CD14-positive monocyte (primary cell): ENCODE data around the gene CCP110. TPM values are rescaled to one million over a fixed set of nuclear protein-coding genes. Genes with fewer than 3 reads are reported as not detected.
A peak's percentile ranks its signal among the peaks of the same experiment; 100 is the strongest.

ENCODE experiments used
- DNase-seq, 3 donors: peaks; one replicate each; pipeline ENCODE4 v3.0.0-alpha.2; 2011 to 2022
- H2AFZ ChIP-seq: 2 replicates; pipeline ENCODE4 v1.6.0; 2012; ENCODE audit warnings: mild to moderate bottlenecking, low read depth, low read length, inconsistent platforms; ENCODE audit not compliant: insufficient read depth, poor library complexity, severe bottlenecking
- H3K27ac ChIP-seq, 2 donors: 1 replicate in 1 of 2; 2 replicates in 1 of 2; pipeline ENCODE4 v1.5.1; 2012 to 2013; ENCODE audit warnings: low read length in 2 of 2, control low read depth in 1 of 2, inconsistent platforms in 1 of 2, low read depth in 1 of 2, mild to moderate bottlenecking in 1 of 2
- H3K27me3 ChIP-seq, 2 donors: one replicate each; pipeline versions ENCODE4 v1.6.0 to v1.6.1; 2011 to 2013; ENCODE audit warnings: low read length in 2 of 2; ENCODE audit not compliant: control insufficient read depth in 2 of 2, insufficient read depth in 2 of 2
- H3K36me3 ChIP-seq, 2 donors: replicated peaks in 1 of 2; 1 replicate in 1 of 2; 2 replicates in 1 of 2; pipeline versions ENCODE4 v1.5.1 to v1.6.1; 2012 to 2013; ENCODE audit warnings: low read length in 2 of 2, control low read depth in 1 of 2, inconsistent platforms in 1 of 2, mild to moderate bottlenecking in 1 of 2; ENCODE audit not compliant: insufficient read depth in 2 of 2, control insufficient read depth in 1 of 2
- H3K4me1 ChIP-seq, 2 donors: 1 replicate in 1 of 2; 2 replicates in 1 of 2; pipeline versions ENCODE4 v1.5.1 to v1.6.1; 2012 to 2013; ENCODE audit warnings: low read length in 2 of 2, control low read depth in 1 of 2, inconsistent platforms in 1 of 2, mild to moderate bottlenecking in 1 of 2, moderate library complexity in 1 of 2; ENCODE audit not compliant: insufficient read depth in 2 of 2, control insufficient read depth in 1 of 2
- H3K4me2 ChIP-seq: replicated peaks from 2 replicates; pipeline ENCODE3; 2012; ENCODE audit warnings: low read length, moderate library complexity, mild to moderate bottlenecking; ENCODE audit not compliant: poor library complexity, severe bottlenecking; ENCODE audit errors: extremely low read depth
- H3K4me3 ChIP-seq, 3 experiments: fragments of 200-600 bp in 1 of 3; sonication (generic) in 1 of 3; replicated peaks in 1 of 3; 1 replicate in 2 of 3; 2 replicates in 1 of 3; pipeline ENCODE4 v1.5.1; 2011 to 2013; ENCODE audit warnings: low read length in 3 of 3, mild to moderate bottlenecking in 3 of 3, control low read depth in 2 of 3, low read depth in 2 of 3, inconsistent platforms in 1 of 3, moderate library complexity in 1 of 3
- H3K79me2 ChIP-seq: 2 replicates; pipeline ENCODE4 v1.6.0; 2012; ENCODE audit warnings: mild to moderate bottlenecking, control low read depth, inconsistent platforms, low read length, moderate library complexity; ENCODE audit not compliant: insufficient read depth
- H3K9ac ChIP-seq: 2 replicates; pipeline ENCODE4 v1.6.0; 2017; ENCODE audit warnings: low read length, mild to moderate bottlenecking; ENCODE audit not compliant: insufficient read depth, poor library complexity, severe bottlenecking
- H3K9me3 ChIP-seq, 2 donors: replicated peaks in 1 of 2; 1 replicate in 1 of 2; 2 replicates in 1 of 2; pipeline versions ENCODE4 v1.5.1 to v1.6.1; 2012 to 2013; ENCODE audit warnings: low read length in 2 of 2, control low read depth in 1 of 2; ENCODE audit not compliant: control insufficient read depth in 1 of 2, insufficient read depth in 1 of 2
- H4K20me1 ChIP-seq: 2 replicates; pipeline ENCODE4 v1.6.0; 2012; ENCODE audit warnings: mild to moderate bottlenecking, low read length, control low read depth, moderate library complexity; ENCODE audit not compliant: insufficient read depth
- H3K27ac Mint-ChIP-seq, 7 donors: one replicate each; pipeline ENCODE4 v1.8.0; 2020; ENCODE audit warnings: mild to moderate bottlenecking in 7 of 7, mixed read lengths in 7 of 7, moderate library complexity in 6 of 7, inconsistent platforms in 2 of 7
- H3K27me3 Mint-ChIP-seq, 3 donors: one replicate each; pipeline ENCODE4 v1.8.0; 2021 to 2022; ENCODE audit warnings: low read depth in 3 of 3, mild to moderate bottlenecking in 3 of 3, mixed read lengths in 3 of 3, moderate library complexity in 3 of 3, inconsistent platforms in 1 of 3
- H3K36me3 Mint-ChIP-seq, 2 donors: one replicate each; pipeline ENCODE4 v1.8.0; 2020; ENCODE audit warnings: mixed read lengths in 2 of 2, inconsistent platforms in 1 of 2, mild to moderate bottlenecking in 1 of 2
- H3K4me1 Mint-ChIP-seq: one replicate; pipeline ENCODE4 v1.8.0; 2020; ENCODE audit warnings: mild to moderate bottlenecking, mixed read lengths
- H3K4me3 Mint-ChIP-seq, 2 donors: one replicate each; pipeline ENCODE4 v1.8.0; 2020; ENCODE audit warnings: mild to moderate bottlenecking in 2 of 2, mixed read lengths in 2 of 2, moderate library complexity in 1 of 2
- H3K9me3 Mint-ChIP-seq, 7 donors: one replicate each; pipeline ENCODE4 v1.8.0; 2020 to 2022; ENCODE audit warnings: mixed read lengths in 7 of 7, mild to moderate bottlenecking in 6 of 7, moderate library complexity in 6 of 7, inconsistent platforms in 2 of 7
- WGBS: methylation state at CpG from one replicate; pipeline ENCODE4 v1.1.5; 2013; ENCODE audit warnings: missing lambda C conversion rate; ENCODE audit not compliant: insufficient coverage; 5-methylcytosine and 5-hydroxymethylcytosine counted together
- intact Hi-C, 2 donors: fragments of 100-400 bp; cut with micrococcal nuclease; formaldehyde crosslinking; loops; one replicate each; pipeline versions ENCODE4 v1.15.0 to v1.15.1; 2023
- polyA plus RNA-seq, 3 donors: library from polyadenylated mRNA; depleted of rRNA in 1 of 3; unstranded in 2 of 3; stranded (reverse) in 1 of 3; fragments of 300-500 nt in 2 of 3; fragments of >200 nt in 1 of 3; fragmentation: Illumina TruSeq in 2 of 3; gene quantifications; 1 replicate in 2 of 3; 2 replicates in 1 of 3; pipeline ENCODE4 v1.2.3, GENCODE V29; 2012 to 2021
- TF ChIP-seq, protein P1 (sequence below): fragments of 200-600 bp; IDR thresholded peaks from one replicate; pipeline ENCODE4 v1.8.0; 2022; ENCODE audit warnings: antibody characterized with exemption, mild to moderate bottlenecking

The CCP110 gene
- polyA plus RNA-seq, 3 donors, result 3.5 to 6.2 (median 6.1) TPM

DNA sequence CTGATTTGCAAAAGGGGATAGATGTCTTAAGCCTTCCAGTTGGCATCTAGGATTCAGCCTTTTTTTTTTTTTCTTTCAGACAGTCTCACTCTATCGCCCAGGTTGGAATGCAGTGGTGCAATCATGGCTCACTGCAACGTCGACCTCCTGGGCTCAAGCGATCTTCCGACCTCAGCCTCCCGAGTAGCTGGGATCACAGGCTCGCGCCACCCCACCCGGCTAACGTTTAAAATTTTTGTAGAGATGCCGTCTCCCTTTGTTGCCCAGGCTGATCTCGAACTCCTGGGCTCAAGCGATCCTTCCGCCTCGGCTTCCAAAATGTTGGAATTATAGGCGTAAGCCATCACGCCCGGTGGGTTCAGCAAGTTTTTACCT, 571 bp upstream of the CCP110 start:
- Histone ChIP-seq H3K9ac (no peak overlapping the region), H3K9me3 (no peaks in the 10 kb centered on the region), H2AFZ (no peak overlapping the region), H3K4me1 (peaks cover 34 to 63% of the 10 kb centered on the region in 2 donors), H3K27ac (no peak overlapping the region), H3K4me3 (no peak overlapping the region), H3K79me2 (peaks cover 80% of the 10 kb centered on the region), H3K4me2 (no peak overlapping the region), H4K20me1 (peaks cover 8% of the 10 kb centered on the region), H3K36me3 (peaks cover 6 to 7% of the 10 kb centered on the region in 2 donors), H3K27me3 (no peaks in the 10 kb centered on the region)
- TF ChIP-seq, protein P1, sequence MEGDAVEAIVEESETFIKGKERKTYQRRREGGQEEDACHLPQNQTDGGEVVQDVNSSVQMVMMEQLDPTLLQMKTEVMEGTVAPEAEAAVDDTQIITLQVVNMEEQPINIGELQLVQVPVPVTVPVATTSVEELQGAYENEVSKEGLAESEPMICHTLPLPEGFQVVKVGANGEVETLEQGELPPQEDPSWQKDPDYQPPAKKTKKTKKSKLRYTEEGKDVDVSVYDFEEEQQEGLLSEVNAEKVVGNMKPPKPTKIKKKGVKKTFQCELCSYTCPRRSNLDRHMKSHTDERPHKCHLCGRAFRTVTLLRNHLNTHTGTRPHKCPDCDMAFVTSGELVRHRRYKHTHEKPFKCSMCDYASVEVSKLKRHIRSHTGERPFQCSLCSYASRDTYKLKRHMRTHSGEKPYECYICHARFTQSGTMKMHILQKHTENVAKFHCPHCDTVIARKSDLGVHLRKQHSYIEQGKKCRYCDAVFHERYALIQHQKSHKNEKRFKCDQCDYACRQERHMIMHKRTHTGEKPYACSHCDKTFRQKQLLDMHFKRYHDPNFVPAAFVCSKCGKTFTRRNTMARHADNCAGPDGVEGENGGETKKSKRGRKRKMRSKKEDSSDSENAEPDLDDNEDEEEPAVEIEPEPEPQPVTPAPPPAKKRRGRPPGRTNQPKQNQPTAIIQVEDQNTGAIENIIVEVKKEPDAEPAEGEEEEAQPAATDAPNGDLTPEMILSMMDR, result no peak
- intact Hi-C loops, result loop anchor here (1.0 to 5.0 kb wide), 4 partner anchors 32 to 721 kb away; partner anchors contain the start of genes VPS35L (in 2 of the 2), ARL6IP1 (in 1 of the 2) and COQ7 (in 1 of the 2)
- peaks cover 45% of the 10 kb centered on the region for H3K4me1 Mint-ChIP-seq
- 76% methylated on average over 13 of the region's 18 CpGs for WGBS
- no peak for DNase-seq
- peaks cover 0 to 2% (median 0%) of the 10 kb centered on the region in 7 donors for H3K9me3 Mint-ChIP-seq
- no peak overlapping the region for H3K4me3 Mint-ChIP-seq
- peaks cover 7 to 10% of the 10 kb centered on the region in 2 donors for H3K36me3 Mint-ChIP-seq
- peak overlapping the region in 4 of 7 donors; percentile 48 to 92 (median 76) for H3K27ac Mint-ChIP-seq
- H3K27me3 Mint-ChIP-seq, result peaks cover 0 to 2% (median 0%) of the 10 kb centered on the region in 3 donors

DNA sequence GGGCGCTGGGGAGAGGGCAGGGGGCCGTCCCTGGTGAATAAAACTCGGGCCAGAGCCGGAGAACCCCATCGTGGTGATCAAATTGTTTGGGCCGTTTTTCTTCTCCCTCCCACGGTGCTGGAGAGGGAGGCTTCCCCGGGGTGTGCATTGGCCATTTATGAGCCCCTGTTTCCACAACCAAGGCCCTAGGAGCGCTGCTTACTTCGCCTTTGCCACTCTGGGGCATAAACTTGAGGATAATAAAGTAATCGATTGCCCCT, 544 bp downstream of the CCP110 start:
- Histone ChIP-seq H3K4me3 (peak overlapping the region; percentile 55 to 96 (median 65)), H3K36me3 (peaks cover 17 to 18% of the 10 kb centered on the region in 2 donors), H3K4me1 (peaks cover 34 to 53% of the 10 kb centered on the region in 2 donors), H3K79me2 (peaks cover 78% of the 10 kb centered on the region), H3K27me3 (no peaks in the 10 kb centered on the region), H3K27ac (peak overlapping the region; percentile 4 to 85), H3K4me2 (peak overlapping the region; percentile 100), H3K9ac (peak overlapping the region; percentile 73), H3K9me3 (no peaks in the 10 kb centered on the region), H2AFZ (peak overlapping the region; percentile 97), H4K20me1 (peaks cover 8% of the 10 kb centered on the region)
- Mint-ChIP-seq H3K36me3 (peaks cover 10 to 15% of the 10 kb centered on the region in 2 donors), H3K27me3 (peaks cover 0 to 2% (median 0%) of the 10 kb centered on the region in 3 donors), H3K4me3 (peak overlapping the region; percentile 100), H3K9me3 (peaks cover 0 to 2% (median 0%) of the 10 kb centered on the region in 7 donors), H3K4me1 (peaks cover 38% of the 10 kb centered on the region), H3K27ac (peak overlapping the region; percentile 85 to 96 (median 92))
- intact Hi-C loops, result loop anchor here (5.0 kb wide), 3 partner anchors 33 to 722 kb away; partner anchors contain the start of genes ARL6IP1 (in 1 of the 2), COQ7 (in 1 of the 2) and VPS35L (in 1 of the 2)
- TF ChIP-seq, protein P1, result no peak
- WGBS, result 0% methylated on average over 5 of the region's 11 CpGs
- DNase-seq, result no peak
